Measurements from ENCODE around the gene RGMA. TPM values are rescaled to one million over a fixed set of nuclear protein-coding genes. Genes with fewer than 3 reads are reported as not detected.

Gene RGMA
- total RNA-seq, 1 experiment from 2014 or later, result 1.3 TPM

DNA sequence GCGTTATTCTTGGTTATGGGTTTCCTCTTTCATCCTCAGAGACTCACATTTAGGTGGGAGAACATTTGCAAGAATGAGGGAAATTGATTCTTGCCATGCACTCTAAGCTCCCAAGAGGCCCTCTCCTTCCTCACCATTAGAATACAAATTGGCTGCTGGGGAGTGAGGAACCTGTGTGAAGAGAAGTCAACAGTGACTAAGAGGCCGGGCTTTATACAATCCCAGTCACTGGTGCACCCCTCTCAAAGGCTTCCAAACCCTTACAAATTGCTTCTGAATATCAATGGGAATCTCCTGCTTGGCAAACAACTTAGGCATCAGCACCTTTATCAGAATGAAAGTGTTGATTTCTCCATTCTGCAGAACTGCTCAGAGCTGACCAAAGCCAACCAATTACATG, 16.5 kb upstream of the RGMA start:
- Histone ChIP-seq H3K4me2 (ENCODE audit: low read length) (no peak overlapping the region), H3F3A (ENCODE audit: low read length, unreplicated experiment) (no peaks in the 10 kb centered on the region), H3K4me3 (ENCODE audit: low read length) (no peak overlapping the region), H3K9ac (ENCODE audit: low read length) (no peak overlapping the region), H3K36me3 (ENCODE audit: low read depth, low read length) (no peaks in the 10 kb centered on the region), H3K27ac (ENCODE audit: low read length) (no peak overlapping the region), H4K20me1 (ENCODE audit: low read length) (no peaks in the 10 kb centered on the region), H3K9me2 (replicated peaks; ENCODE audit: low read length) (no peaks in the 10 kb centered on the region), H3K4me1 (ENCODE audit: insufficient read depth, low read length) (no peaks in the 10 kb centered on the region), H3K79me2 (ENCODE audit: low read length) (no peaks in the 10 kb centered on the region), H3K27me3 (ENCODE audit: low read length) (peaks cover 54% of the 10 kb centered on the region), H2AFZ (ENCODE audit: low read length) (no peak overlapping the region), H3K9me3 (ENCODE audit: low read length) (no peaks in the 10 kb centered on the region)
- ATAC-seq (no peak), DNase-seq (no peak)
- ChIA-PET CTCF (no interaction called here), POLR2A (ENCODE audit: unreplicated experiment) (no interaction called here)
- TF ChIP-seq EZH2 (IDR thresholded peaks at IDR 0.05; ENCODE audit: low read length, unreplicated experiment) (no peak), EZH2phosphoT487 (IDR thresholded peaks at IDR 0.05; ENCODE audit: borderline replicate concordance, low read length) (no peak)
- TF ChIP-seq, protein P1, sequence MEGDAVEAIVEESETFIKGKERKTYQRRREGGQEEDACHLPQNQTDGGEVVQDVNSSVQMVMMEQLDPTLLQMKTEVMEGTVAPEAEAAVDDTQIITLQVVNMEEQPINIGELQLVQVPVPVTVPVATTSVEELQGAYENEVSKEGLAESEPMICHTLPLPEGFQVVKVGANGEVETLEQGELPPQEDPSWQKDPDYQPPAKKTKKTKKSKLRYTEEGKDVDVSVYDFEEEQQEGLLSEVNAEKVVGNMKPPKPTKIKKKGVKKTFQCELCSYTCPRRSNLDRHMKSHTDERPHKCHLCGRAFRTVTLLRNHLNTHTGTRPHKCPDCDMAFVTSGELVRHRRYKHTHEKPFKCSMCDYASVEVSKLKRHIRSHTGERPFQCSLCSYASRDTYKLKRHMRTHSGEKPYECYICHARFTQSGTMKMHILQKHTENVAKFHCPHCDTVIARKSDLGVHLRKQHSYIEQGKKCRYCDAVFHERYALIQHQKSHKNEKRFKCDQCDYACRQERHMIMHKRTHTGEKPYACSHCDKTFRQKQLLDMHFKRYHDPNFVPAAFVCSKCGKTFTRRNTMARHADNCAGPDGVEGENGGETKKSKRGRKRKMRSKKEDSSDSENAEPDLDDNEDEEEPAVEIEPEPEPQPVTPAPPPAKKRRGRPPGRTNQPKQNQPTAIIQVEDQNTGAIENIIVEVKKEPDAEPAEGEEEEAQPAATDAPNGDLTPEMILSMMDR (conservative IDR thresholded peaks at IDR 0.05; ENCODE audit: low read depth, low read length), result no peak
- intact Hi-C loops (cut with micrococcal nuclease), result no loop called here
- BruUV-seq (replicated peaks), result no TSS peak

DNA sequence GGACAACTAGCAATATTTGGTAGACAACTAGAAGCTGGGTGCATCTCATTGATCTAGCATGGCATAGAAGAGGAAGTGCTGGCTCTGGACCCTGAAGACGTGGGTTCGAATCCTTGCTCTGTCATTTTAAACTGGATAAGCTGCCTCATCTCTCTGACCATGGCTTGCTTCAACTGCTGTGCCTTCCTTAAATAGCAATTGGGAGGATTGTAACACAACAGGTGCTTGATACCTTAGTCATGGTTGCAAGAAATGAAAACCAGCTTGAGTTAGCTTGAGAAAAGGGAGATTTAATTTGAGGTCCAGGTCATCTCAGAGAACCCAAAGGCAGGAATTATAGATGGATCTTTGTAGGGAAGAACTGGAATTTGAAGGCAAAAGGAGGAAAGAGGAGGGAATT, 14.8 kb upstream of the RGMA start:
- Histone ChIP-seq H3K9me2 (replicated peaks; ENCODE audit: low read length) (no peaks in the 10 kb centered on the region), H3K9ac (ENCODE audit: low read length) (no peak overlapping the region), H3F3A (ENCODE audit: low read length, unreplicated experiment) (no peaks in the 10 kb centered on the region), H3K27me3 (ENCODE audit: low read length) (peaks cover 40% of the 10 kb centered on the region), H3K27ac (ENCODE audit: low read length) (no peak overlapping the region), H3K4me2 (ENCODE audit: low read length) (no peak overlapping the region), H3K36me3 (ENCODE audit: low read depth, low read length) (no peaks in the 10 kb centered on the region), H3K9me3 (ENCODE audit: low read length) (no peaks in the 10 kb centered on the region), H3K79me2 (ENCODE audit: low read length) (no peaks in the 10 kb centered on the region), H2AFZ (ENCODE audit: low read length) (no peak overlapping the region), H4K20me1 (ENCODE audit: low read length) (no peaks in the 10 kb centered on the region), H3K4me3 (ENCODE audit: low read length) (no peak overlapping the region), H3K4me1 (ENCODE audit: insufficient read depth, low read length) (no peaks in the 10 kb centered on the region)
- intact Hi-C loops (cut with micrococcal nuclease), result no loop called here
- ATAC-seq, result no peak
- BruUV-seq (replicated peaks), result no TSS peak
- ChIA-PET CTCF (no interaction called here), POLR2A (ENCODE audit: unreplicated experiment) (no interaction called here)
- TF ChIP-seq, protein P1 (conservative IDR thresholded peaks at IDR 0.05; ENCODE audit: low read depth, low read length), result no peak
- TF ChIP-seq EZH2 (IDR thresholded peaks at IDR 0.05; ENCODE audit: low read length, unreplicated experiment), result no peak
- TF ChIP-seq EZH2phosphoT487 (IDR thresholded peaks at IDR 0.05; ENCODE audit: borderline replicate concordance, low read length), result no peak
- no peak for DNase-seq

DNA sequence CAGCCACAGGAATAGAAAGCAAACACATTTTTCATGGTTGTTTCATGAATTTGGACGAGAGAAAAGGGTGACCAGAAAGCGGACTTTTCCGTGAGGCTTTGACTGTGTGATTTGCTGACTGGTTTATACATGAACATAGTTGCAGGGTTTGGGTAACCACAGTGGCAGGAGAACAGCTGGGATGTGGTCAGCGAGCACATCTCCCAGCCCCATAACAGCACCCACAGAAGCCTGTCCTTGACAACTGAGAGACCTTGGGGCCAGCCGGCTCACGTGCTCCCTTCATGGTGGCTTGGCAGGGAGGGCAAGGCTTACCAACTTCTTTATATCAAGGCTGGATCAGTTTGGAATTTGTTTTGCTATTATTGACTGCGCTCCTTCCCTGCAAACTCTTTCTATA, 13.2 kb upstream of the RGMA start:
- Histone ChIP-seq H3F3A (ENCODE audit: low read length, unreplicated experiment) (no peaks in the 10 kb centered on the region), H3K4me3 (ENCODE audit: low read length) (no peak overlapping the region), H3K79me2 (ENCODE audit: low read length) (no peaks in the 10 kb centered on the region), H3K9me2 (replicated peaks; ENCODE audit: low read length) (no peaks in the 10 kb centered on the region), H3K4me1 (ENCODE audit: insufficient read depth, low read length) (no peaks in the 10 kb centered on the region), H3K36me3 (ENCODE audit: low read depth, low read length) (no peaks in the 10 kb centered on the region), H3K27ac (ENCODE audit: low read length) (no peak overlapping the region), H3K4me2 (ENCODE audit: low read length) (no peak overlapping the region), H3K9ac (ENCODE audit: low read length) (no peak overlapping the region), H3K27me3 (ENCODE audit: low read length) (peaks cover 26% of the 10 kb centered on the region), H4K20me1 (ENCODE audit: low read length) (no peaks in the 10 kb centered on the region), H3K9me3 (ENCODE audit: low read length) (no peaks in the 10 kb centered on the region), H2AFZ (ENCODE audit: low read length) (no peak overlapping the region)
- ChIA-PET POLR2A (ENCODE audit: unreplicated experiment) (no interaction called here), CTCF (no interaction called here)
- no peak for ATAC-seq
- BruUV-seq (replicated peaks), result no TSS peak
- intact Hi-C loops (cut with micrococcal nuclease), result no loop called here
- DNase-seq, result no peak
- TF ChIP-seq EZH2 (IDR thresholded peaks at IDR 0.05; ENCODE audit: low read length, unreplicated experiment) (no peak), EZH2phosphoT487 (IDR thresholded peaks at IDR 0.05; ENCODE audit: borderline replicate concordance, low read length) (no peak)
- TF ChIP-seq, protein P1 (conservative IDR thresholded peaks at IDR 0.05; ENCODE audit: low read depth, low read length), result no peak

All from PC-3 (cell line).